Thyroid gland (tissue), 4 donors: ENCODE measurements around the gene COL26A1. TPM values are rescaled to one million over a fixed set of nuclear protein-coding genes. Genes with fewer than 3 reads are reported as not detected.

Source experiments
- DNase-seq, 2 donors: peaks; one replicate each; pipeline ENCODE4 v3.0.0-alpha.2; 2019
- H3K27ac ChIP-seq, 3 donors: fragments of 200-600 bp; sonication (generic); 1 replicate in 2 of 3; 2 replicates in 1 of 3; pipeline ENCODE4 v1.5.1; 2016 to 2019; ENCODE audit warnings: mild to moderate bottlenecking in 1 of 3, moderate library complexity in 1 of 3
- H3K27me3 ChIP-seq: fragments of 200-600 bp; sonication (generic); one replicate; pipeline ENCODE4 v1.5.1; 2019
- H3K36me3 ChIP-seq, 2 donors: fragments of 200-600 bp; sonication (generic); one replicate each; pipeline ENCODE4 v1.5.1; 2016 to 2019
- H3K4me1 ChIP-seq, 2 donors: fragments of 200-600 bp; sonication (generic); one replicate each; pipeline ENCODE4 v1.5.1; 2017 to 2019
- H3K4me3 ChIP-seq, 3 donors: fragments of 200-600 bp; sonication (generic); replicated peaks in 1 of 3; 1 replicate in 2 of 3; 2 replicates in 1 of 3; pipeline ENCODE4 v1.5.1; 2016; ENCODE audit warnings: mild to moderate bottlenecking in 1 of 3
- H3K9me3 ChIP-seq: fragments of 200-600 bp; sonication (generic); one replicate; pipeline ENCODE4 v1.5.1; 2017
- CTCF ChIP-seq, 6 experiments: fragments of 200-600 bp in 3 of 6; fragments of 450-650 bp in 3 of 6; sonication (generic) in 3 of 6; IDR thresholded peaks; one replicate each; pipeline ENCODE4 v1.5.1; 2016 to 2019; ENCODE audit warnings: antibody characterized with exemption in 6 of 6, mild to moderate bottlenecking in 2 of 6, inconsistent platforms in 1 of 6, moderate library complexity in 1 of 6
- POLR2A ChIP-seq, 2 donors: fragments of 450-650 bp; IDR thresholded peaks; one replicate each; pipeline ENCODE4 v1.6.1; 2017; ENCODE audit warnings: antibody characterized with exemption in 2 of 2, mild to moderate bottlenecking in 2 of 2, moderate library complexity in 1 of 2
- WGBS, 2 donors: methylation state at CpG; one replicate each; pipeline ENCODE4 v1.1.5; 2017; 5-methylcytosine and 5-hydroxymethylcytosine counted together
- intact Hi-C: fragments of 100-400 bp; cut with DNase I; formaldehyde crosslinking; loops from one replicate; pipeline ENCODE4 v1.15.1; 2023
- total RNA-seq, 4 donors: library from RNA; depleted of rRNA; stranded (reverse); fragments of >200 nt; gene quantifications; one replicate each; pipeline ENCODE4 v1.2.3, GENCODE V29; 2016

Gene COL26A1
- total RNA-seq, 4 donors from 2014 or later: not detected

DNA sequence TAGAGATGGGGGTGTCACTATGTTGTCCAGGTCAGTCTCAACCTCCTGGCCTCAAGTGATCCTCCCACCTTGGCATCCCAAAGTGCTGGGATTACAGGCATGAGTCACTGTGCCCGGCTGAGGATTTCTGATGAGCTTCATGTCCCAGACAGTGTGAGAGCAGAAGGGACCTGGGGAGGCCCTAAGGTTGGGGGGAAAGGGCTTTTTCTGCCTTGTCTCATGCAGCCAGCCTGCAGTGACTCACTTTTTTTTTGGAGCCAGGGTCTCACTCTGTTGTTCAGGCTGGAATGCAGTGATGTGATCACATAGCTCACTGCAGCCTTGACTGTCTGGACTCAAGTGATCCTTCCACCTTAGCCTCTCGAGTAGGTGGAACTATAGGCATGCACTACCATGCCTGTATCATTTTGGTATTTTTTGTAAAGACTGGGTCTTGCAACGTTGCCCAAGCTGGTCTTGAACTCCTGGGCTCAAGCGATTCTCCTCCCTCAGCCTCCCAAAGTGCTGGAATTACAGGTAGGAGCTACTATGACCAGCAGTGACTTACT lies 14.6 kb downstream of the COL26A1 start:
- no peak overlapping the region for H3K4me3 ChIP-seq
- 88 to 90% methylated on average over 4 of the region's 4 CpGs for WGBS, 2 donors
- H3K27ac ChIP-seq: no peak overlapping the region
- no peaks in the 10 kb centered on the region for H3K27me3 ChIP-seq
- H3K36me3 ChIP-seq: no peaks in the 10 kb centered on the region
- DNase-seq: no peak
- H3K9me3 ChIP-seq: no peaks in the 10 kb centered on the region
- intact Hi-C loops: no loop called here
- TF ChIP-seq POLR2A (IDR thresholded peaks at IDR 0.05) (no peak), CTCF (IDR thresholded peaks at IDR 0.05) (no peak)
- peaks cover 0 to 13% of the 10 kb centered on the region in 2 donors for H3K4me1 ChIP-seq

DNA sequence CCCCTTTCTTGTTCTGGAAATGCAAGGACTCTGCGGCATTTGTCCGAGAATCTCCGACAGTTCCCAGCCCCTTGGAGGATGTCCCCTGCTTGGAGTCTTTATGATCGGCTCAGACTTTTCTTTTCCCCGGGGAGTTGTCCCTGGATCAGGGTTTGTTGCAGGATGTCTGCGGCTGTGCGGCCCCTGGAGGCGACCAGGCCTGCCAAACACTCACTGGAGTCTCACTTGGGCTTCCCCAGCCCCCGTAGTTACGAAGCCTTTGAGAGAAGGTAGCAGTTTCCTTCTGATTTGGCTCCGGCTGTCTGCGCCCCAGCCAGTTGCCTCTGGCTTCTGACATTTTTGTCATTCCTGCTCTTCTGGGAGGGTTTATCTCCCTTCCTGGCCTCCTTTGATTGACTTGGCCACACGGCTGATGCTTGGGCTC lies 16.1 kb downstream of the COL26A1 start:
- TF ChIP-seq CTCF (IDR thresholded peaks at IDR 0.05) (no peak), POLR2A (IDR thresholded peaks at IDR 0.05) (no peak)
- no peak overlapping the region for H3K27ac ChIP-seq
- no peak overlapping the region for H3K4me3 ChIP-seq
- H3K36me3 ChIP-seq: no peaks in the 10 kb centered on the region
- H3K9me3 ChIP-seq: no peaks in the 10 kb centered on the region
- intact Hi-C loops: no loop called here
- H3K27me3 ChIP-seq: no peaks in the 10 kb centered on the region
- DNase-seq: no peak
- WGBS, 2 donors: 60 to 74% methylated on average over 10 to 13 of the region's 13 CpGs
- peaks cover 0 to 9% of the 10 kb centered on the region in 2 donors for H3K4me1 ChIP-seq

DNA sequence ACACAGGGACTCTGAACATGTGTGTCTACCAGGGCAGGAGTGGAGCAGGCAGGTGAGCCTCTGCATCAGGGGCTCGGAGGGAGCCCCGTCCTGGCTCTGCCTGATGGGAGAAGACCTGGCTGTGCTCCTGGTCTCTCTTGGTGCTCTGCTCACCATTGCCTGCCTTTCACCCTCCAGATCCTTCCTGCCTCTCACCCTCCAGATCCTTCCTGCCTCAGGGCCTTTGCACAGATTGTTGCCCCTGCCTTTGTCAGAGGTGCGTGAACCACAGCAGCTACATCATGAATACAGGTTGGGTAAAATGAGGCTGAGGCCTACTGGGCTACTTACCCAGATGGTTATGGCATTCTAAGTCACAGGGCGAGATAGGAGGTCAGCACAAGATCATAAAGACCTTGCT lies 16.6 kb downstream of the COL26A1 start:
- TF ChIP-seq CTCF (IDR thresholded peaks at IDR 0.05) (no peak), POLR2A (IDR thresholded peaks at IDR 0.05) (no peak)
- Histone ChIP-seq H3K9me3 (no peaks in the 10 kb centered on the region), H3K4me3 (no peak overlapping the region), H3K27me3 (no peaks in the 10 kb centered on the region), H3K27ac (no peak overlapping the region), H3K36me3 (no peaks in the 10 kb centered on the region), H3K4me1 (peaks cover 0 to 3% of the 10 kb centered on the region in 2 donors)
- 89 to 96% methylated on average over 4 of the region's 4 CpGs for WGBS, 2 donors
- intact Hi-C loops: no loop called here
- DNase-seq: no peak

DNA sequence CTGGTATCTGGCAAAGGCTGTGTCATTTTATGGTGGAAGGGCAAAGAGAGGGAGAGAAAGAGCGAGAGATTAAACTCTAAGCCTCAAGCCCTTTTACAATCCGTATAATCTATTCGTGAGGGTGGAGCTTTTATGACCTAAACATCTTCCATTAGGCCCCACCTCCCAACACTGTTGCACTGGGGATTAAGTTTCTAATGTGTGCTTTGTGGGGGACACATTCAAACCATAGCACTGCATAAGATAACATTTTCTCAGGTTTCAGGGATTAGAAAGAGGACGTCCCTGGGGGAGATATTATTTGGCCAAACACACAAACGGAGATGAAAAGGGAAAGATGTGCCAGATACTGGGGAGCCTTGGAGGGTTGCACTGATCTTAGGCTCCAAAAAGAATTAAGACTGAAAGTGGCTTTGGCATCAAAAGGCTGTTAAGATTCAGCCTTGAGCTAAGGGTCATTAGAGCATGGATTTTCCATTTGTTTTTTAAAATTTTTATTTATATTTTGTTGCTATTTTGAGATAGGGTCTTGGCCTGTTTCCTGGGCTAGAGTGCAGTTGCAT lies 19.0 kb downstream of the COL26A1 start:
- Histone ChIP-seq H3K27ac (no peak overlapping the region), H3K4me3 (no peak overlapping the region), H3K4me1 (no peaks in the 10 kb centered on the region), H3K9me3 (no peaks in the 10 kb centered on the region), H3K36me3 (no peaks in the 10 kb centered on the region), H3K27me3 (no peaks in the 10 kb centered on the region)
- WGBS, 2 donors: 68 to 69% methylated on average over 5 of the region's 5 CpGs
- no peak for DNase-seq
- intact Hi-C loops: no loop called here
- TF ChIP-seq POLR2A (IDR thresholded peaks at IDR 0.05) (no peak), CTCF (IDR thresholded peaks at IDR 0.05) (no peak)

- Histone ChIP-seq H3K27ac (no peak overlapping the region), H3K4me1 (no peaks in the 10 kb centered on the region), H3K36me3 (no peaks in the 10 kb centered on the region), H3K9me3 (no peaks in the 10 kb centered on the region), H3K27me3 (no peaks in the 10 kb centered on the region), H3K4me3 (no peak overlapping the region)
- no peak for TF ChIP-seq POLR2A (IDR thresholded peaks at IDR 0.05)
- TF ChIP-seq CTCF (IDR thresholded peaks at IDR 0.05): no peak
- intact Hi-C loops: no loop called here
- DNase-seq: no peak
- 65 to 66% methylated on average over 2 of the region's 2 CpGs for WGBS, 2 donors
Measured at GRCh38 chr7:101382937-101383336, 20.3 kb downstream of the COL26A1 start.
